Measurements from ENCODE around the gene KCNH1. TPM values are rescaled to one million over a fixed set of nuclear protein-coding genes. Genes with fewer than 3 reads are reported as not detected.

Gene KCNH1
- total and polyA plus RNA-seq, 2 of the 4 experiments (the other 2 are of a cell fraction): 0.27 to 0.54 TPM

DNA sequence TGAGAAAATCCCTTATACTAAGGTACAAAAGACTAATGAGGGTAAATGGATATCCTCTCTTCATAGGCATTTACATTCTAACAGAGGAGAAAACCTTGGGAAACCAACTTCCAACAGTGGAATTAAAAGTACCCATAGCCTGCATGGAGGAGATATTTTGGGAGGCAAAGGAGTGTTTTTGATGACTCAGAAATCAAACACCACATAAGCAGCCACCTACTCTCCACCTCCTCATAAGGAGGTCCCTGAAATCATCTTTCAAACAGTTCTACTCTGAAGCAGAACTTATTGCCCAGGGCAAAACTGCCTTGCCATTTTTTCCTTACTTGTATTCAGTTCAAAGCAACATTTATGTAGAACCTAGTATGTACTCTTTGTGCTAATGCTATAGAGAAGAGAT, 211.3 kb downstream of the KCNH1 start:
- H2AFZ ChIP-seq (replicated peaks; ENCODE audit: low read length, poor library complexity): no peak overlapping the region
- H3K27me3 ChIP-seq (ENCODE audit: control insufficient read depth, insufficient read depth, low read length): no peaks in the 10 kb centered on the region
- ChIA-PET CTCF (no interaction called here), POLR2A (ENCODE audit: unreplicated experiment) (no interaction called here)
- H3K4ac ChIP-seq (ENCODE audit: low read depth, low read length): no peak overlapping the region
- no peak overlapping the region for H3K27ac ChIP-seq (ENCODE audit: insufficient read depth, low read length)
- no peak overlapping the region for H4K91ac ChIP-seq (ENCODE audit: insufficient read depth, low read depth, low read length)
- H3K36me3 ChIP-seq (ENCODE audit: control insufficient read depth, insufficient read depth, low read length): no peaks in the 10 kb centered on the region
- no peak overlapping the region for H2BK20ac ChIP-seq (ENCODE audit: low read depth, low read length)
- DNase-seq: no peak
- no peak overlapping the region for H3K23ac ChIP-seq (ENCODE audit: low read depth, low read length)
- H3K4me3 ChIP-seq (ENCODE audit: insufficient read depth, low read depth, low read length): no peak overlapping the region
- H3K14ac ChIP-seq (replicated peaks; ENCODE audit: low read depth, low read length): no peak overlapping the region
- no peak overlapping the region for H3K4me2 ChIP-seq (ENCODE audit: low read depth, low read length)
- no peak overlapping the region for H3K18ac ChIP-seq (ENCODE audit: low read depth, low read length)
- H3K9me1 ChIP-seq (ENCODE audit: insufficient read depth, low read length): no peaks in the 10 kb centered on the region
- no peak overlapping the region for H4K8ac ChIP-seq (ENCODE audit: low read depth in 2 of 2, low read length in 2 of 2)
- H2AK9ac ChIP-seq (replicated peaks; ENCODE audit: low read depth, low read length, poor library complexity): no peak overlapping the region
- H3K79me1 ChIP-seq (ENCODE audit: low read depth in 1 of 2, low read length in 2 of 2): no peaks in the 10 kb centered on the region
- no peak overlapping the region for H2BK15ac ChIP-seq (ENCODE audit: low read depth, low read length)
- TF ChIP-seq RCOR1 (IDR thresholded peaks at IDR 0.05; ENCODE audit: insufficient replicate concordance, low read length): no peak
- no peak for TF ChIP-seq RFX5 (IDR thresholded peaks at IDR 0.05; ENCODE audit: low read depth, low read length)
- TF ChIP-seq CHD1 (IDR thresholded peaks at IDR 0.05; ENCODE audit: low read depth, low read length): no peak
- TF ChIP-seq CEBPB (IDR thresholded peaks at IDR 0.05; ENCODE audit: low read depth, low read length): no peak
- TF ChIP-seq BHLHE40 (IDR thresholded peaks at IDR 0.05; ENCODE audit: low read depth, low read length): no peak
- TF ChIP-seq, protein P1, sequence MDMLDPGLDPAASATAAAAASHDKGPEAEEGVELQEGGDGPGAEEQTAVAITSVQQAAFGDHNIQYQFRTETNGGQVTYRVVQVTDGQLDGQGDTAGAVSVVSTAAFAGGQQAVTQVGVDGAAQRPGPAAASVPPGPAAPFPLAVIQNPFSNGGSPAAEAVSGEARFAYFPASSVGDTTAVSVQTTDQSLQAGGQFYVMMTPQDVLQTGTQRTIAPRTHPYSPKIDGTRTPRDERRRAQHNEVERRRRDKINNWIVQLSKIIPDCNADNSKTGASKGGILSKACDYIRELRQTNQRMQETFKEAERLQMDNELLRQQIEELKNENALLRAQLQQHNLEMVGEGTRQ (IDR thresholded peaks at IDR 0.05; ENCODE audit: low read depth, low read length): no peak
- TF ChIP-seq, protein P2, sequence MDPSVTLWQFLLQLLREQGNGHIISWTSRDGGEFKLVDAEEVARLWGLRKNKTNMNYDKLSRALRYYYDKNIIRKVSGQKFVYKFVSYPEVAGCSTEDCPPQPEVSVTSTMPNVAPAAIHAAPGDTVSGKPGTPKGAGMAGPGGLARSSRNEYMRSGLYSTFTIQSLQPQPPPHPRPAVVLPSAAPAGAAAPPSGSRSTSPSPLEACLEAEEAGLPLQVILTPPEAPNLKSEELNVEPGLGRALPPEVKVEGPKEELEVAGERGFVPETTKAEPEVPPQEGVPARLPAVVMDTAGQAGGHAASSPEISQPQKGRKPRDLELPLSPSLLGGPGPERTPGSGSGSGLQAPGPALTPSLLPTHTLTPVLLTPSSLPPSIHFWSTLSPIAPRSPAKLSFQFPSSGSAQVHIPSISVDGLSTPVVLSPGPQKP (IDR thresholded peaks at IDR 0.05; ENCODE audit: borderline replicate concordance, low read depth, low read length): no peak
- TF ChIP-seq, protein P3, sequence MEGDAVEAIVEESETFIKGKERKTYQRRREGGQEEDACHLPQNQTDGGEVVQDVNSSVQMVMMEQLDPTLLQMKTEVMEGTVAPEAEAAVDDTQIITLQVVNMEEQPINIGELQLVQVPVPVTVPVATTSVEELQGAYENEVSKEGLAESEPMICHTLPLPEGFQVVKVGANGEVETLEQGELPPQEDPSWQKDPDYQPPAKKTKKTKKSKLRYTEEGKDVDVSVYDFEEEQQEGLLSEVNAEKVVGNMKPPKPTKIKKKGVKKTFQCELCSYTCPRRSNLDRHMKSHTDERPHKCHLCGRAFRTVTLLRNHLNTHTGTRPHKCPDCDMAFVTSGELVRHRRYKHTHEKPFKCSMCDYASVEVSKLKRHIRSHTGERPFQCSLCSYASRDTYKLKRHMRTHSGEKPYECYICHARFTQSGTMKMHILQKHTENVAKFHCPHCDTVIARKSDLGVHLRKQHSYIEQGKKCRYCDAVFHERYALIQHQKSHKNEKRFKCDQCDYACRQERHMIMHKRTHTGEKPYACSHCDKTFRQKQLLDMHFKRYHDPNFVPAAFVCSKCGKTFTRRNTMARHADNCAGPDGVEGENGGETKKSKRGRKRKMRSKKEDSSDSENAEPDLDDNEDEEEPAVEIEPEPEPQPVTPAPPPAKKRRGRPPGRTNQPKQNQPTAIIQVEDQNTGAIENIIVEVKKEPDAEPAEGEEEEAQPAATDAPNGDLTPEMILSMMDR (conservative IDR thresholded peaks at IDR 0.05; ENCODE audit: low read depth, low read length): no peak
- TF ChIP-seq MAFK (IDR thresholded peaks at IDR 0.05; ENCODE audit: low read depth, low read length): no peak
- no peak for TF ChIP-seq SMC3 (IDR thresholded peaks at IDR 0.05; ENCODE audit: low read depth, low read length)
- no peak for TF ChIP-seq MXI1 (IDR thresholded peaks at IDR 0.05; ENCODE audit: borderline replicate concordance, low read depth, low read length)
- no peaks in the 10 kb centered on the region for H4K20me1 ChIP-seq (ENCODE audit: insufficient read depth, low read length)
- H3K56ac ChIP-seq (ENCODE audit: extremely low read depth, insufficient read depth, low read length): no peak overlapping the region
- H3K9me3 ChIP-seq (ENCODE audit: control insufficient read depth, insufficient read depth, low read length): no peaks in the 10 kb centered on the region; the same call in none of the 2 replicates
- dilution Hi-C loops (cut with HindIII; ENCODE audit: low sequenced_read_pairs, unreplicated experiment) (no loop called here), intact Hi-C loops (cut with micrococcal nuclease) (no loop called here), in situ Hi-C loops (cut with MboI; ENCODE audit: low sequenced_read_pairs) (no loop called here)
- ATAC-seq (ENCODE audit: low read depth): no peak
- H3K4me1 ChIP-seq (ENCODE audit: control insufficient read depth, insufficient read depth, low read length): no peaks in the 10 kb centered on the region
- no peak overlapping the region for H3K9ac ChIP-seq (ENCODE audit: low read depth, low read length)
- no peak overlapping the region for H2BK120ac ChIP-seq (ENCODE audit: low read depth, low read length)
- BruUV-seq (replicated peaks): no TSS peak
- H2BK5ac ChIP-seq (ENCODE audit: low read depth, low read length, poor library complexity, severe bottlenecking): no peak overlapping the region
- H4K5ac ChIP-seq (ENCODE audit: low read depth, low read length): no peak overlapping the region
- no peak overlapping the region for H2AK5ac ChIP-seq (ENCODE audit: low read depth, low read length)
